ENCODE data around the gene GMCL2.

GMCL2 gene

GRCh38 chr5:178221853-178222252 is 34.7 kb upstream of the GMCL2 start:
- DNase-seq, result no peak

DNA sequence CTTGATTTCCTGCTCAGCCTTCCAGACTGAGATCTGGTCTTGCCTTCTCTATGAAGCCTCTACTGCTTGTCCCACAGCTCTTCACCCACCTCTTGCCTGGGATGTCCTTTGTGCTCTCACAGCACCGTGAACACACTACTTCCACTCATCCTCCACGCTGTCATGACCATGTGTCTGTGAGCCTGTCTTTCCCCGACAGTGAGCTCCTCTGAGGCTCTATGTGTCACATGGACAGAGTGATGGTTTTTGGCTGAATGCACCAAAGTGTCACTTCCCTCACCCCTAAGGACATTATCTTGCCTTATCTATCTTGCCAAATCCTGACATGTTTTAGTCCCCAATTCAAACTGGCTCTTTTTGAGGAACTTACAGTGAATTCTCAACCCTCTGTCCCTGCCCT is 34.1 kb upstream of the GMCL2 start:
- DNase-seq, result no peak

GRCh38 chr5:178218827-178219226 is 31.7 kb upstream of the GMCL2 start:
- DNase-seq, result no peak

GRCh38 chr5:178218237-178218776 is 31.1 kb upstream of the GMCL2 start:
- no peak for DNase-seq

GRCh38 chr5:178216779-178217178 is 29.6 kb upstream of the GMCL2 start:
- no peak for DNase-seq

DNA sequence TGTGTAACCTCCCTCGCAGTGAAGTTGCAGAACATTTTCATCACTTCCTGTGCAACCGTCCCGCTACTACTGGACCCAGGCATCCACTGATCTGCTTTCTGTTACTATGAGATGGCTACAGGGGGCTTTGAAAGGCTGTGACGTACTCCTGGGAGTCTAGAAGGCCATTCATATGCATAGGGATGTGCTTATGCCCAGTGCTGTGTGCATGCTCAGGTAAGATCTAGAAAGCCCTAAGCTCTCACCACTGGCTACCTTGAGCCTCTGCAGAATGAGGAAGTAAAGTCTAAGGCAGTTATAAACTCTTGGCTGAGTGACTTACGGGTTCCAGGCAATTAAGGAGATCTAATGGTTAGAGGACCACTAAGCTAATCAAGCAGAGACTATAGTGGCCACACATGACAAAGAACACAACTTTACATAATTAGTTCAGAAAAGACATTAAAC is 28.9 kb upstream of the GMCL2 start:
- DNase-seq, result no peak

GRCh38 chr5:178215280-178216002 is 28.3 kb upstream of the GMCL2 start:
- no peak for DNase-seq

DNA sequence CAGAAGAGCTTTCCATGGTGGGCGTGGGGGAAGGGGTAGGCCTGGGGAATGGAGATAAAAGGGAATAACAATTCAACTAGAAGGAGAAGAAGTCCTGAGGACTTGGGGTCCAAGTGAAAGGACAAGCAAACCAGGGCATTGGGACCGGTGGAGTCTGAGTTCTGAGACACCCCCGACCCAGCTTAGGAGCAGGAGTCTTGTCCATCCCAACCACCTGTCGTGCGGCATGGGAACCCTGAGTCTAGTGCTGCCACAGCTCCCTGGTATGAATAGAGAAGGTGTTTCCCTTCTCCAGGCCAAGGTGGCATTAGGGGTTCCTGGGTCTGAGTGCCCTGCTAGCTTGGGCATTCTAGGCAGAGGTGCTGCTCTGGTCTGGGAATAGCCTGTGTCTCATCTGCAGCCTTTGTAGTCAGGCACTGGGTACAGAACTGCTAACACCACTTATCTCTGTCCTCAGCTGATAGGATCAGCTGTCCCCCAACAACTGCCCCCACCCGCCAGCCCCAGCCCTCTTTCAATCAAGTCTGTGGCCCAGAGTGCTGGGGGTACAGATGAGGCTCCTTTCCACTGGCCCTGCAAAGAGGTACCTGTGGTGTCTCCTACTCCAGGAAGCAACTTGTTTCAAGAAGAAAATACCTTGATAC is 27.1 kb upstream of the GMCL2 start:
- DNase-seq, result no peak

GRCh38 chr5:178213748-178214151 is 26.6 kb upstream of the GMCL2 start:
- no peak for DNase-seq

- no peak for DNase-seq
Observed at GRCh38 chr5:178213003-178213461, 25.9 kb upstream of the GMCL2 start.

DNA sequence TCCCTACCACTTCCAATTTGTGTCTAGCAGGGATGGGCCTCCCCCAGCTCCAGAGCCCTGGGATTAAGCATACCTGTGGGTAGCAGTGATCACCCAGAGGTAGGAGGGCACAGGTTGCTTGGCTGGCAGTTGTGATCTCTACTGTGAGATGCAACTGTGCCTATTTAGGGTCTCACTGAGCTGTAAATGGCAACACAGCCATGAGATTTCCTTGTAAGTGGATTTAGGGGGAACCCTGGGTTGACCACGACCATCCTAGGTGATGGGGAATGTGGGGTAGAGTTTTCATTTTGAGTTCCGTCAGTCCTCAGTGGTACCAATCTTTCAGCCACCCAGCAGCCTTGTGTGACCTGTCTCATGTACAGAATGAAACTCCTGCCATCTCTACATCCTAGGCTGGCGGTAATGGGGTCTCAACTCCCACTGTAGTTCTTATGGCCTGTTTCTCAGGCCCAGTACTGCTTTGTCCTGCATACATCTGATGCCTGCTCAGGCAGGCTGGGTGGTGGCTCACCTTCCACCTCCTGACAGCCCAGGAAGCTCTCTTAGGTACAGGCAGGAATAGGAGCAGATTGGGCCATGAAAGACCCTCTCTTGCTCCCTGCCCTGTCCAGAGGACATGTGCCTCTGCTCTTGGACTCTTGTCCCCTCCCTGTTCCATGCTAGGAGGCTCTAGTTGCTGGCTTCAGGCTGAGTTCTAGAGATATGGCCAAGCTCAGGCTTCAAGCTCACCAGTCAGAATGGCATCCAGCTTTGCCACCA is 25.3 kb upstream of the GMCL2 start:
- DNase-seq, result no peak

DNA sequence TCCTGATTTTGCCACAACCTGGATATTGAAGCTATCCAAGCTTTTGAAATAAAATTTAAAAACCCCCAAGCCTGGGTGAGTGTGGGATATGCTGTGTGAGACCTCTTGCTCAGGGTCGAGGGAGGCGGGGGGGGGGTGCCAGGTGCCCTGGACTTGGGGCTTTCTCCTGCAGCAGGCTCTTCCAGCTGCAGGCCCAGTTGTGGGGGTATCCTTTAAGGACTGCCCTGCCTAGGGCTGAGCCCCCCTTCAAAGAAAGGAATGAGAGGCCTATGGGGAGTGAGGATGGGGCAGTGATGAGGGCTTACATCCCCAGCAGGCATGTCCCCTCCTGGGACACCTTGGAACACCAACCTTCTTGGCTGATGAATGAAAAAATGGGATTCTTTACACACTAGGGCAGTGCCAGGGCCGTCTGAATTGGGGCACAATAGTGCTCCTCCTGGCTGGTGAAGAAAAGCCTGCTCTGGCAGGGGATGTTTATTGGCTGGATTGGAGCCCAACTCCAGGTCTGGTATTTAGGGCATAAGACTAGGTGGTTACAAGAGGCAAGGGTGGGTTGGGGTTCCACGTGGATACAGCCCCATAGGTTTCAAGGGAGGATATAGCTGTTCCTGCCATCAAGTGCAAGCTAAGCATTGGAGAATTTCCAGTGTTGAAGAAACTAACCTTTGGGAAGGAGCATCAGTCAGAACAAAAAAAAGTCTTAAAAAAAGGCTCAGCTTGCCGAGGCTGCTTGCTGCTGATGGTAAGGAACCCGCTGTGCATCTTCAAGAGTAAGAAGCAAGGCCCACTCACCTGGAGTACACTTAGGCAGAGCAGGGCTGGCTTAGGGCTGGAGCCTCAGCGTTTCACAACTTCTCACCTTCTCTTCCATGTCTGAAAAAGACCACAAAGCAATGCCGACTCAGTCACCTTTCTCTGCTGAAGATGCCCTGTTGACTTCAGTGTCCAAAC is 24.2 kb upstream of the GMCL2 start:
- DNase-seq, result no peak

GRCh38 chr5:178210686-178211085 is 23.5 kb upstream of the GMCL2 start:
- no peak for DNase-seq

GRCh38 chr5:178210073-178210535 is 22.9 kb upstream of the GMCL2 start:
- no peak for DNase-seq

DNA sequence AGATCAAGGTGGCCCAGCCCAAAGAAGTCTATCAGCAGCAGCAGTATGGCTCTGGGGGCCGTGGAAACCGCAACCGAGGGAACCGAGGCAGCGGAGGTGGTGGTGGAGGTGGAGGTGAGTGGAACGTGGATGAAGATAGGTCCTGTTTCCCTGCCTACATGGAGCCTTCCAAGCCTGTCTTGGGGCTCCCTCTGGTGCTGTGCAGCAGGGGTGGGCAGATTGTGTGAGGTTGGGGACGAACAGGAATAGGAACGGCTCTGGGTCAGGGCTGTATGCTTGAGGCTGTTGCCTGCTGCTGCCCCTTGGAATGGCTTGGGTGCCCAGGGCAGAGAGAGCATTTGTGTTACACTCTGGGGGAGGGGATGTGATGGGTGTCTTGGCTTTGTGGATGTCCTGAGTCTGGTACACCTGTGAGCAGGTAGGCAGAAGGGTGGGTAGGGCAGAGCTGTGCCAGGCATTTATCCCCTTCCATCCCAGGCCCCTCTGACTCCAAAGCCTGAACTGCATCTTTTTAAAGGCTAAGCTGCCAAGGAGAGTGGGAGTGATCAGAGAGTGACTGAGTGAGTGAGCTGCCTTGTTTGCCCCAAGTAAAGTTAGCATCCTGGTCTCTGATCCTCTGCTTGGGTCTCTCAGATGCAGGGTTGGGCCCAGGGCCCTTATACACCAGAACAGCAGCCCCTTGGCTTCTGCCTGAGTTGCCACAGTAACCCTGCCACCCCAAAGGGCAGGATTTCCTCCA is 22.3 kb upstream of the GMCL2 start:
- no peak for DNase-seq

- DNase-seq, result no peak
Observed at GRCh38 chr5:178208540-178209227, 21.5 kb upstream of the GMCL2 start.

DNA sequence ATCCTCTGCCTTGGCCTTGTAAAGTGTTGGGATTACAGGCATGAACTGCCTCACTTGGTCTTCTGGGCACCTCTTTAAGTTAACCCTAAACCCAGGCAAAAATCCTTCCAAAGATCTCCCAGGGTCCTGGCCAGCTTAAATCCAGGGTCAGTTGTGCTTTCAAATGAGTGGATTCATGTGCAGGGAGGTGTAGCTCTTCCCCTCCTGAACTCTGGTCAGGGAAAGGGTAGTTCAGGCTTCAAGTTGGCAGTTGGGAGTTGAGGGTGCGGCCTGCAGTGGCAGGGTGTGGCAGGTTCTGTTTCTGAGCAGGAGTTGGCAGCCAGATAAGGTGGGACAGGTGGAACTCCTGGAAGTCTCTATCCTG is 20.7 kb upstream of the GMCL2 start:
- DNase-seq, result no peak

- no peak for DNase-seq
Observed at GRCh38 chr5:178207183-178207916, 20.2 kb upstream of the GMCL2 start.

DNA sequence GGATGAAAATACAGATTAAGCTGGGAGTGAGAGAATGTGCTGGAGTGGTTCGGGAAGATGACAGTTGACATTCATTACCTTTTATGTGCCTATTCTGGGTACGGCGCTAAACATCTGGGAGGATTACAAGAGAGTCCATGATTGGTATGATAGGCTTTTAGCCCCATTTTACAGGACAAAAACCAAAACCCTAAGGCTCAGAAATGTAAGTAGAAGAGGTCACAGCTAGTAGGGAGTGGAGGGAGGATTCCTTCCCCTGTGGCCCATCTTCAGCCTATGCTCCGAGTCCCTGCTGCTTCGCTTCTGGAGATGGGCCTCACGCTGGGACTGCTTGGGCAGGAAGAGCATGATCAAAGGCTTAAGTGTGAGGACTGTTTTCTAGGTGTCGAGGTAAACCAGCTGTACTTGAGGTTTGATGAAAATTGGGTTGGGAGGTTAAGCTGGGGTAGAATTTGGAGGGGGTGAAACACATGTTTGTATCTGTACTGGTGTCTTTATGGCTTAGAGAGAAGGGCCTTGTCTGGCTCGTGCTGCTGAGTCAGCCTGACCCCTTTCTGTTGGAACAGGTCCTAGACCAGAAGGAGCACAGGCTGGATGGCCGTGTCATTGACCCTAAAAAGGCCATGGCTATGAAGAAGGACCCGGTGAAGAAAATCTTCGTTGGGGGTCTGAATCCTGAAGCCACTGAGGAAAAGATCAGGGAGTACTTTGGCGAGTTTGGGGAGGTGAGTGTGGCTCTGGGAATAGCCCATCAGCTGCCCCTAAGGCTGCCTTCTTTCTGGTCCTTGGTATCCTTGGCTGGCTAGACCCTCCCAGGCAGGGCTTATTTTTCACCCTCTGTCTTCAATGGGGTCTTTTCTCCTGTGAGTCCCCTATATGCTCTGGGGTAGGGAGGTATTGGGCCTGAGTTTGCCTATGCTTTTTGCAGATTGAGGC is 19.3 kb upstream of the GMCL2 start:
- DNase-seq, result no peak

Data from activated naive CD4-positive, alpha-beta T cell treated with anti-CD3 and anti-CD28 coated beads, Interleukin-2, amount 50 U/mL, for 16 hours (primary cell).